Bronchial epithelial cell (primary cell): ENCODE results near the gene TRPM1. TPM values are rescaled to one million over a fixed set of nuclear protein-coding genes. Genes with fewer than 3 reads are reported as not detected.
A peak's percentile ranks its signal among the peaks of the same experiment; 100 is the strongest.

Experiments
- DNase-seq: peaks from one replicate; pipeline ENCODE4 v3.0.0-alpha.2; 2010; ENCODE audit warnings: low read depth
- FAIRE-seq: peaks from 2 replicates; lab custom pipeline; 2011; peaks lifted over from hg19 to GRCh38; lab: Jason Lieb, UNC
- H3K27me3 ChIP-seq: 2 replicates; pipeline ENCODE4 v1.5.1; 2011; ENCODE audit warnings: low read length; ENCODE audit not compliant: control insufficient read depth, insufficient read depth
- H3K36me3 ChIP-seq: 2 replicates; pipeline ENCODE4 v1.5.1; 2011; ENCODE audit warnings: low read length; ENCODE audit not compliant: control insufficient read depth, insufficient read depth
- H3K4me3 ChIP-seq: 2 replicates; pipeline ENCODE4 v1.5.1; 2011; ENCODE audit warnings: mild to moderate bottlenecking, low read depth, low read length, control low read depth
- total RNA-seq: library from RNA; depleted of rRNA; stranded (reverse); fragments of >200 nt; gene quantifications from 2 replicates; pipeline ENCODE4 v1.2.1, GENCODE V29; 2014
- TF ChIP-seq, protein P1 (sequence below): IDR thresholded peaks from 2 replicates; pipeline ENCODE4 v1.5.1; 2011; ENCODE audit warnings: mild to moderate bottlenecking, moderate library complexity, low read length, control low read depth, inconsistent platforms; ENCODE audit not compliant: insufficient read depth, severe bottlenecking

TRPM1 gene
- total RNA-seq, 1 donor from 2014 or later: under 0.01 TPM

DNA sequence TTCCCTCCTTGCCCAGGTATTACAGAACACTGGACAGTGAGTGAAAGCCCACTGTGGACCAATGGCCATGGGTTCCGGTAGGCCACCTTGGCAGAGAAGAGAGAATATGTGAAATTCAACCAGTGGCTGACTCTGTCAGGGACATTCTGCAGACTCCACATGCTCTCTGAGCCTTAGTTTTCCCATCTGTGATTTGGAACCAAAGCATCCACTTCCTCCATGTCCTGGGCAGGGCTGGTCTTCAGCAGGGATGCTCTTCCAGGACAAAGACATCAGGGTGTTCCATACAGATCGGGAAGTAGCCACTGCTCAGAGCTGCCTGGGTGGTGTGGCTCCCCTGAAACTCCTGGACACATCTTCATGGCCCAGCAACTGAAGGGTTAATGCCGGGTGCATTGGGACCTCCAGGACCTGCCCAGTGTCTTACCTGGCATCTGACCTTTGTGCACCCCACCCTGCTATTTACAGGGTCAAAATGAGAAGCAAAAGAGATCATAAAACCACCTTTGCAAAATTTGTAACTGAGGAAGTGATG lies 28.3 kb upstream of the TRPM1 start:
- DNase-seq: no peak
- no peak for FAIRE-seq
- Histone ChIP-seq H3K4me3 (no peak overlapping the region), H3K27me3 (no peaks in the 10 kb centered on the region), H3K36me3 (no peaks in the 10 kb centered on the region)
- TF ChIP-seq, protein P1, sequence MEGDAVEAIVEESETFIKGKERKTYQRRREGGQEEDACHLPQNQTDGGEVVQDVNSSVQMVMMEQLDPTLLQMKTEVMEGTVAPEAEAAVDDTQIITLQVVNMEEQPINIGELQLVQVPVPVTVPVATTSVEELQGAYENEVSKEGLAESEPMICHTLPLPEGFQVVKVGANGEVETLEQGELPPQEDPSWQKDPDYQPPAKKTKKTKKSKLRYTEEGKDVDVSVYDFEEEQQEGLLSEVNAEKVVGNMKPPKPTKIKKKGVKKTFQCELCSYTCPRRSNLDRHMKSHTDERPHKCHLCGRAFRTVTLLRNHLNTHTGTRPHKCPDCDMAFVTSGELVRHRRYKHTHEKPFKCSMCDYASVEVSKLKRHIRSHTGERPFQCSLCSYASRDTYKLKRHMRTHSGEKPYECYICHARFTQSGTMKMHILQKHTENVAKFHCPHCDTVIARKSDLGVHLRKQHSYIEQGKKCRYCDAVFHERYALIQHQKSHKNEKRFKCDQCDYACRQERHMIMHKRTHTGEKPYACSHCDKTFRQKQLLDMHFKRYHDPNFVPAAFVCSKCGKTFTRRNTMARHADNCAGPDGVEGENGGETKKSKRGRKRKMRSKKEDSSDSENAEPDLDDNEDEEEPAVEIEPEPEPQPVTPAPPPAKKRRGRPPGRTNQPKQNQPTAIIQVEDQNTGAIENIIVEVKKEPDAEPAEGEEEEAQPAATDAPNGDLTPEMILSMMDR: no peak

DNA sequence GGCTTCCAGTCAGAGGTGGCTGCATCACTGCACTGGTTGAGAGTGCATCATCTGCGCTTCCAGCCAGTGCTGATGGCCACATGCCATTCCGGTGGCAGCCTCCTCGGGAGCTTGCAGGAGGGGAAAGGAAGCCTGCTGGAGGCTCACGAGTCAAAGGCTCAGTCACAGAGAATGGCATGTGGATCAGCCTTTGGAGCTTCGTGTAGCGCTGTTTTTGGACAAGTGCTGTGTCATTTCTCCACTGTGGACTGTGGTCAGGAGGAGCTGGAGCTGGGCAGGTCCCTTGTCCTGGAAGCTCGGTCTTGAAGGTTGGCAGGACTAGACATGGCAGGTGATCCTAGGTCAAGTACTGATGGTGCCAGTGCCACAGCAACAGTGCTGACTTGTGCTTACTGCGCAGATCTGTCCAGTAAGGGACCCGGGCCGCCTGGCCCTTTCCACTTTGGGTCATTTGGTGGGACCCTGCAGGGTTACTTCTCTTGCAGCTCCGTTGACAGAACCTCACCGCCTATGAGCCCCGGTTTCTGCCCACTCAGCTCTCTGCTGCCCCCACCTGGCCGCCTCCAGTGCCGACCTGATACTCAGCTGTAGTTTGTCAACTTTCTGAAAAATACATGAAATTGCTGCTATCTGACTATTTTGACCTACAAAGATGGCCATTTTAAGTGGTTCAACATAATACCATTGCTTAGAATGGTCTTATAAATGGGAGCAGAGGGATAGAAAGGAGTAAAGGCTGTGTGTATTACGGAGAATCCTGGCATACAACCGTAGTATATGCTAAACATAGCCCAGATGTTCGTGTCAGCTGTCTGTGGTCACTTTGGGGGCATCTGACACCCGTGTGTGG lies 27.6 kb upstream of the TRPM1 start:
- H3K4me3 ChIP-seq: no peak overlapping the region
- no peaks in the 10 kb centered on the region for H3K36me3 ChIP-seq
- no peaks in the 10 kb centered on the region for H3K27me3 ChIP-seq
- TF ChIP-seq, protein P1: peak; percentile 94
- peak; percentile 30 for DNase-seq
- FAIRE-seq: peak; percentile 93

DNA sequence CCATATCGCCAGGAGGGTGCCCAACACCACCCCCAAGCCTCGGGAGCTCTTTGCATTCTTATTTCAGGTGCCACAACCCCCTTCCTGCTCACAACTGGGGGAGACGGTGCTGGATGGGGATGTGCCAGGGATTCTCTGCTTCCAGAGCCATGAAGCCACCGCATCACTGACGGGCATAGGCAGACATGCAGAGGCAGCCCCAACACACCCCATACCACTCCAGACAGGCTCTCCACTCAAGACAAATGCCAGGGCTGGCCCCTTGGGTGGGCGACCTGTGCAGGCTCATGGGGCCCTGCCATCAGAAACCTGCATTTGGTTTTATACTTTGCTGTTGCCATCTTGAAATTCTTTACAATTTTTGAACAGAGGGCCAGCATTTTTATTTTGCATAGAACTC lies 27.0 kb upstream of the TRPM1 start:
- TF ChIP-seq, protein P1: no peak
- Histone ChIP-seq H3K4me3 (no peak overlapping the region), H3K36me3 (no peaks in the 10 kb centered on the region), H3K27me3 (no peaks in the 10 kb centered on the region)
- DNase-seq (no peak), FAIRE-seq (no peak)

DNA sequence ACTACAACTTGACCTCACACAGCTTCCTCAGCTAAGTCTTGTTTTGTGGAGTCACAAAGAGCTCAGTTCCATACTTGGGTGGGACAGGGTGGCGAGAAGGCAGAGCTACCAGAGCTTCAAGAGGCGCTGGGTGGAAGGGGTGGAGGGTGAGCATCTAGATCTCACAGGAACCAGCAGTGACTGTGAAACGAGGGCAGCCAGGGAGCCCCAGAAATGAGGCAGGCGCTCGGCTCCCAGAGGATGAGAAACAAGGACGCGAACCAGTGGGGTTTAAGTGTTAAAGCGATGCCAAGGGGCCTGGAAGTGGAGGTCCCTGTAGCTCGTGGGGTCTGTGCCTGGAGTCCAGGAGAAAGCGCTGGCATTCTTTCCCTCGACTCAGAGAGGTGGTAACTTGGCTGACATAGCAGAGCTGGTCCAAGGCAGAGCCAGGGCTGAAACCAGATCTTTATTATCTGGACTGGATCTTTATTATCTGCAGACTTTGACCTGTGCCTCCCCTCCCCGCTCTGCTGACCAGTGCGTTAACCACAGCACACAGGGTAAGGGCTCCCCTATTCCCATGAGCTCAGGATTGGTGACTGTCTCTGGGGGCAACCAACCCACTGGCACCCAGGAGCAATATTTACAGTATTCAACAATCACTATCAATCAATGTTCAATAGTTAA lies 26.2 kb upstream of the TRPM1 start:
- no peak for FAIRE-seq
- TF ChIP-seq, protein P1: no peak
- Histone ChIP-seq H3K27me3 (no peaks in the 10 kb centered on the region), H3K36me3 (no peaks in the 10 kb centered on the region), H3K4me3 (no peak overlapping the region)
- DNase-seq: no peak

DNA sequence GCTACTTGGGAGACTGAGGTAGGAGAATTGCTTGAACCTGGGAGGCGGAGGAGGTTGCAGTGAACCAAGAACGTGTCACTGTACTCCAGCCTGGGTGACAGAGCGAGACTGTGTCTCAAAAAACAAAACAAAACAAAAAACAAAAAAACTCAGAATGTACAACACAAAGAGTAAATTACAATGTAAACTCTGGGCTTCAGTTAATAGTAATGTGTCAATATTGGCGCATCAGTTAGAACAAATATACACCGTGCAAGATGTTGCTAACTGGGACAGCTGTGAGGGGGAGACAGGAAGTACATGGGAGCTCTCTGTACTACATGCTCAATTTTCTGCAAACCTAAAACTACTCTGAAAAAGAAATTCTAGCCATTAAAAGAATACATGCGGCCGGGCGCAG lies 23.5 kb upstream of the TRPM1 start:
- H3K4me3 ChIP-seq: no peak overlapping the region
- TF ChIP-seq, protein P1: no peak
- no peak for FAIRE-seq
- H3K27me3 ChIP-seq: no peaks in the 10 kb centered on the region
- DNase-seq: no peak
- H3K36me3 ChIP-seq: no peaks in the 10 kb centered on the region
